H1 (cell line): ENCODE data around the gene DIP2C.
"Not testable (repeated sequence)": the region's sequence is repeated elsewhere in the genome, so short reads cannot be mapped to it uniquely, and the experiment has no call there.

Experiments
- CHD1 ChIP-seq: IDR thresholded peaks from 2 replicates; pipeline ENCODE4 v1.6.1; 2012; ENCODE audit warnings: low read depth, low read length, improper control_type of control experiment
- CHD2 ChIP-seq: IDR thresholded peaks from 2 replicates; pipeline ENCODE4 v1.6.1; 2012; ENCODE audit warnings: low read length, improper control_type of control experiment
- EZH2 ChIP-seq: fragments of 200-600 bp; sonication (generic); IDR thresholded peaks from 2 replicates; pipeline ENCODE4 v1.7.1; 2012; ENCODE audit warnings: low read depth, mild to moderate bottlenecking, moderate library complexity, low read length, inconsistent platforms; ENCODE audit not compliant: severe bottlenecking
- JUN ChIP-seq: IDR thresholded peaks from 2 replicates; pipeline ENCODE4 v1.6.1; 2011; ENCODE audit warnings: low read depth, mild to moderate bottlenecking, improper control_type of control experiment, low read length
- PHF8 ChIP-seq: fragments of 200-600 bp; sonication (generic); conservative IDR thresholded peaks from 2 replicates; pipeline ENCODE4 v1.7.1; 2012; ENCODE audit warnings: low read depth, mild to moderate bottlenecking, inconsistent platforms, low read length, moderate library complexity
- POLR2A ChIP-seq, 2 experiments: IDR thresholded peaks; 1 replicate in 1 of 2; 2 replicates in 1 of 2; pipeline ENCODE4 v1.6.1; 2011; ENCODE audit warnings: low read depth in 2 of 2, low read length in 2 of 2, mild to moderate bottlenecking in 2 of 2; ENCODE audit errors: control extremely low read depth in 1 of 2
- SIN3A ChIP-seq, 2 experiments: IDR thresholded peaks in 1 of 2; conservative IDR thresholded peaks in 1 of 2; 2 replicates each; pipeline ENCODE4 v1.6.1; 2011 to 2012; ENCODE audit warnings: low read length in 2 of 2, improper control_type of control experiment in 1 of 2, low read depth in 1 of 2, mild to moderate bottlenecking in 1 of 2
- SP4 ChIP-seq: IDR thresholded peaks from 2 replicates; pipeline ENCODE4 v1.6.1; 2012; ENCODE audit warnings: low read length, inconsistent platforms
- TF ChIP-seq, protein P1 (sequence below), 3 experiments: IDR thresholded peaks; 1 replicate in 2 of 3; 2 replicates in 1 of 3; pipeline versions ENCODE4 v1.5.1 to v1.6.1; 2011; ENCODE audit warnings: low read length in 3 of 3, mild to moderate bottlenecking in 3 of 3, inconsistent platforms in 2 of 3, low read depth in 1 of 3, moderate library complexity in 1 of 3; ENCODE audit not compliant: insufficient read depth in 1 of 3; ENCODE audit errors: control extremely low read depth in 1 of 3

GRCh38 chr10:265074-265440 is 424.4 kb downstream of the DIP2C start:
- not testable (repeated sequence) for TF ChIP-seq PHF8; EZH2; CHD2; CHD1; SIN3A (conservative IDR thresholded peaks at IDR 0.05 in 1 of 2, IDR thresholded peaks at IDR 0.05 in 1 of 2; ENCODE audit: low read depth in 1 of 2, low read length in 2 of 2); JUN; POLR2A (IDR thresholded peaks at IDR 0.05; ENCODE audit: control extremely low read depth in 1 of 2, low read depth in 2 of 2, low read length in 2 of 2); SP4
- TF ChIP-seq, protein P1, sequence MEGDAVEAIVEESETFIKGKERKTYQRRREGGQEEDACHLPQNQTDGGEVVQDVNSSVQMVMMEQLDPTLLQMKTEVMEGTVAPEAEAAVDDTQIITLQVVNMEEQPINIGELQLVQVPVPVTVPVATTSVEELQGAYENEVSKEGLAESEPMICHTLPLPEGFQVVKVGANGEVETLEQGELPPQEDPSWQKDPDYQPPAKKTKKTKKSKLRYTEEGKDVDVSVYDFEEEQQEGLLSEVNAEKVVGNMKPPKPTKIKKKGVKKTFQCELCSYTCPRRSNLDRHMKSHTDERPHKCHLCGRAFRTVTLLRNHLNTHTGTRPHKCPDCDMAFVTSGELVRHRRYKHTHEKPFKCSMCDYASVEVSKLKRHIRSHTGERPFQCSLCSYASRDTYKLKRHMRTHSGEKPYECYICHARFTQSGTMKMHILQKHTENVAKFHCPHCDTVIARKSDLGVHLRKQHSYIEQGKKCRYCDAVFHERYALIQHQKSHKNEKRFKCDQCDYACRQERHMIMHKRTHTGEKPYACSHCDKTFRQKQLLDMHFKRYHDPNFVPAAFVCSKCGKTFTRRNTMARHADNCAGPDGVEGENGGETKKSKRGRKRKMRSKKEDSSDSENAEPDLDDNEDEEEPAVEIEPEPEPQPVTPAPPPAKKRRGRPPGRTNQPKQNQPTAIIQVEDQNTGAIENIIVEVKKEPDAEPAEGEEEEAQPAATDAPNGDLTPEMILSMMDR (IDR thresholded peaks at IDR 0.05; ENCODE audit: control extremely low read depth in 1 of 3, insufficient read depth in 1 of 3, low read depth in 1 of 3, low read length in 3 of 3) = not testable (repeated sequence)
